22Rv1 (cell line): ENCODE results near the gene LDLRAD4.

ENCODE experiments used
- CTCF ChIP-seq: fragments of 450-650 bp; IDR thresholded peaks from 2 replicates; pipeline ENCODE4 v1.5.1; 2017; ENCODE audit warnings: mild to moderate bottlenecking
- ZFX ChIP-seq: fragments of 450-650 bp; IDR thresholded peaks from 2 replicates; pipeline ENCODE4 v1.6.1; 2017; ENCODE audit warnings: antibody characterized with exemption, borderline replicate concordance

GRCh38 chr18:13214609-13215008 is 4.0 kb upstream of the LDLRAD4 start:
- TF ChIP-seq CTCF (no peak), ZFX (no peak)
